Spleen (tissue), 11 donors: ENCODE results near the gene ANKRD44. TPM values are rescaled to one million over a fixed set of nuclear protein-coding genes. Genes with fewer than 3 reads are reported as not detected.

Source experiments
- DNase-seq: peaks from one replicate; pipeline ENCODE4 v3.0.0-alpha.2; 2020
- H3K27ac ChIP-seq, 8 donors: fragments of 200-600 bp; sonication (generic) in 7 of 8; 1 replicate in 4 of 8; 2 replicates in 4 of 8; pipeline versions ENCODE4 v1.5.0 to v1.8.0; 2016 to 2021; ENCODE audit warnings: inconsistent platforms in 4 of 8, mild to moderate bottlenecking in 4 of 8, moderate library complexity in 1 of 8
- H3K27me3 ChIP-seq, 7 donors: fragments of 200-600 bp; sonication (generic) in 6 of 7; replicated peaks in 1 of 7; 1 replicate in 4 of 7; 2 replicates in 3 of 7; pipeline versions ENCODE4 v1.5.0 to v1.8.0; 2016 to 2021; ENCODE audit warnings: inconsistent platforms in 3 of 7, mild to moderate bottlenecking in 1 of 7
- H3K36me3 ChIP-seq, 6 donors: fragments of 200-600 bp; sonication (generic) in 5 of 6; 1 replicate in 4 of 6; 2 replicates in 2 of 6; pipeline versions ENCODE4 v1.5.0 to v1.8.0; 2016 to 2021; ENCODE audit warnings: inconsistent platforms in 2 of 6
- H3K4me1 ChIP-seq, 6 donors: fragments of 200-600 bp; sonication (generic) in 5 of 6; 1 replicate in 3 of 6; 2 replicates in 3 of 6; pipeline versions ENCODE4 v1.5.0 to v1.8.0; 2016 to 2021; ENCODE audit warnings: inconsistent platforms in 3 of 6
- H3K4me3 ChIP-seq, 8 donors: fragments of 200-600 bp; sonication (generic) in 7 of 8; 1 replicate in 4 of 8; 2 replicates in 4 of 8; pipeline versions ENCODE4 v1.5.0 to v1.8.0; 2016 to 2021; ENCODE audit warnings: inconsistent platforms in 4 of 8, mild to moderate bottlenecking in 4 of 8, moderate library complexity in 2 of 8
- H3K9me3 ChIP-seq, 8 donors: fragments of 200-600 bp; sonication (generic) in 7 of 8; 1 replicate in 4 of 8; 2 replicates in 4 of 8; pipeline versions ENCODE4 v1.5.0 to v1.8.0; 2016 to 2021; ENCODE audit warnings: inconsistent platforms in 4 of 8
- POLR2A ChIP-seq, 3 donors: fragments of 450-650 bp; IDR thresholded peaks; one replicate each; pipeline ENCODE4 v1.5.1; 2017; ENCODE audit warnings: antibody characterized with exemption in 3 of 3, mild to moderate bottlenecking in 1 of 3
- POLR2AphosphoS5 ChIP-seq, 3 donors: sonication (generic); formaldehyde crosslinking; IDR thresholded peaks; one replicate each; pipeline ENCODE4 v1.5.1; 2017; ENCODE audit warnings: antibody characterized with exemption in 3 of 3
- WGBS, 5 donors: extraction: QIAGEN DNeasy Blood & Tissue Kit in 3 of 5; methylation state at CpG; one replicate each; pipeline versions ENCODE4 v1.1.5 to v1.1.7; 2013 to 2018; 5-methylcytosine and 5-hydroxymethylcytosine counted together
- intact Hi-C: fragments of 100-400 bp; cut with DNase I; formaldehyde crosslinking; loops from one replicate; pipeline ENCODE4 v1.15.0; 2023; ENCODE audit warnings: low total_unique reads
- polyA plus RNA-seq, 3 donors: library from polyadenylated mRNA; stranded (reverse); fragments of 200-250 nt; gene quantifications; one replicate each; pipeline ENCODE4 v1.2.1, GENCODE V29; 2013
- total RNA-seq, 7 donors: library from RNA; depleted of rRNA in 3 of 7; stranded (reverse); fragments of >200 nt in 3 of 7; fragmentation: NEBNext Ultra II Directional in 4 of 7; extraction: Animal tissue kit (Norgen Biotek cat#: 25700) in 4 of 7; gene quantifications; one replicate each; pipeline versions ENCODE4 v1.1.0 to v1.2.1, GENCODE V29; 2016 to 2021
- TF ChIP-seq, protein P1 (sequence below), 11 experiments: fragments of 200-600 bp in 7 of 11; fragments of 450-650 bp in 4 of 11; sonication (generic) in 4 of 11; IDR thresholded peaks in 8 of 11; conservative IDR thresholded peaks in 3 of 11; 1 replicate in 7 of 11; 2 replicates in 4 of 11; pipeline versions ENCODE4 v1.4.0 to v1.8.0; 2016 to 2021; ENCODE audit warnings: antibody characterized with exemption in 11 of 11, inconsistent platforms in 4 of 11, mild to moderate bottlenecking in 1 of 11
- donor health status: healthy with polysubstance abuse.
- donor health status: DM: no; HTN: no; CAD: no; lungs with moderate emphysema.
- donor health status: DM: no; HTN: no; CAD: no.
- donor health status: Bipolar disorder and iron deficiency.
- donor health status: healthy.
- donor health status: DM: no; HTN: no; CAD: no.
- donor health status: DM: yes; HTN: yes; CAD: no.

ANKRD44 gene
- total and polyA plus RNA-seq, 10 donors = 16.0 to 183 (median 140) TPM

DNA sequence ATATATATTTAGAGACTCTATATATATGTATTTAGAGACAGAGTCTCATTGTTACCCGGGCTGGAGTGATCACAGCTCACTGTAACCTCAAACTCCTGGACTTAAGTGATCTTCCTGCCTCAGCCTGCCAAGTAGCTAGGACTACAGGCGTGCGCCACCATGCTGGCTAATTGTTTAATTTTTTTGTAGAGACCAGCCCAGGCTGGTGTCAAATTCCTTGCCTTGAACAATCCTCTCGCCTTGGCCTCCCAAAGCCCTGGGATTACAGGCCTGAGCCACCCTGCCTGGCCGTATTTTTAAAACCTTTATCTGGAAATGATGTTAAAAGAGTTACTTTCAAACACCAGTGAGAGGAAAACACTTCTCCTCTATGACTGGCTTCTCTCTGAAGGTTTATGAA lies 353.1 kb downstream of the ANKRD44 start:
- Histone ChIP-seq H3K4me3 (no peak overlapping the region), H3K36me3 (no peaks in the 10 kb centered on the region), H3K27me3 (no peaks in the 10 kb centered on the region), H3K27ac (no peak overlapping the region), H3K4me1 (no peaks in the 10 kb centered on the region), H3K9me3 (no peaks in the 10 kb centered on the region)
- intact Hi-C loops = no loop called here
- TF ChIP-seq, protein P1, sequence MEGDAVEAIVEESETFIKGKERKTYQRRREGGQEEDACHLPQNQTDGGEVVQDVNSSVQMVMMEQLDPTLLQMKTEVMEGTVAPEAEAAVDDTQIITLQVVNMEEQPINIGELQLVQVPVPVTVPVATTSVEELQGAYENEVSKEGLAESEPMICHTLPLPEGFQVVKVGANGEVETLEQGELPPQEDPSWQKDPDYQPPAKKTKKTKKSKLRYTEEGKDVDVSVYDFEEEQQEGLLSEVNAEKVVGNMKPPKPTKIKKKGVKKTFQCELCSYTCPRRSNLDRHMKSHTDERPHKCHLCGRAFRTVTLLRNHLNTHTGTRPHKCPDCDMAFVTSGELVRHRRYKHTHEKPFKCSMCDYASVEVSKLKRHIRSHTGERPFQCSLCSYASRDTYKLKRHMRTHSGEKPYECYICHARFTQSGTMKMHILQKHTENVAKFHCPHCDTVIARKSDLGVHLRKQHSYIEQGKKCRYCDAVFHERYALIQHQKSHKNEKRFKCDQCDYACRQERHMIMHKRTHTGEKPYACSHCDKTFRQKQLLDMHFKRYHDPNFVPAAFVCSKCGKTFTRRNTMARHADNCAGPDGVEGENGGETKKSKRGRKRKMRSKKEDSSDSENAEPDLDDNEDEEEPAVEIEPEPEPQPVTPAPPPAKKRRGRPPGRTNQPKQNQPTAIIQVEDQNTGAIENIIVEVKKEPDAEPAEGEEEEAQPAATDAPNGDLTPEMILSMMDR (IDR thresholded peaks at IDR 0.05 in 8 of 11, conservative IDR thresholded peaks at IDR 0.05 in 3 of 11) = no peak
- no peak for TF ChIP-seq POLR2AphosphoS5 (IDR thresholded peaks at IDR 0.05)
- TF ChIP-seq POLR2A (IDR thresholded peaks at IDR 0.05) = no peak
- no peak for DNase-seq
- 94 to 98% (median 96%) methylated on average over 5 of the region's 5 CpGs for WGBS, 5 donors

DNA sequence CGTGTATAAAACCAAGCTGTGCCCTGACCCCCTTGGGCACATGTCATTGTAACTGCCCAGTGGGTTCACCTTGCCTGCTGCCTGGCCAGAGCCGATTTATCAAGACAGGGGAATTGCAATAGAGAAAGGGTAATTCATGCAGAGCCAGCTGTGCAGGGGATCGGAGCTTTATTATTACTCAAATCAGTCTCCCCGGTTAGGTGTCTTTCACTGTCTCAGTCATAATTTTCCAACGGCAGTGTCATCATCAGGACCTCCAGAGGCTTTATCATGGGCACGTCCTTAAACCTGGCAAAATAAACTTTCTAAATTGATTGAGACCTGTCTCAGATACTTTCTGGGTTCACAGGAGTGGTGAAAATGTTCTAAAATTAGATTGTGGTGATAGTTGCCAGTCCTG lies 354.5 kb downstream of the ANKRD44 start:
- no peaks in the 10 kb centered on the region for H3K9me3 ChIP-seq
- no peak overlapping the region for H3K4me3 ChIP-seq
- 70 to 86% (median 84%) methylated on average over 6 of the region's 6 CpGs for WGBS, 5 donors
- no peak for DNase-seq
- no peak overlapping the region for H3K27ac ChIP-seq
- TF ChIP-seq, protein P1 (IDR thresholded peaks at IDR 0.05 in 8 of 11, conservative IDR thresholded peaks at IDR 0.05 in 3 of 11) = no peak
- TF ChIP-seq POLR2AphosphoS5 (IDR thresholded peaks at IDR 0.05) = no peak
- TF ChIP-seq POLR2A (IDR thresholded peaks at IDR 0.05) = no peak
- intact Hi-C loops = no loop called here
- H3K27me3 ChIP-seq = no peaks in the 10 kb centered on the region
- H3K36me3 ChIP-seq = no peaks in the 10 kb centered on the region
- no peaks in the 10 kb centered on the region for H3K4me1 ChIP-seq

DNA sequence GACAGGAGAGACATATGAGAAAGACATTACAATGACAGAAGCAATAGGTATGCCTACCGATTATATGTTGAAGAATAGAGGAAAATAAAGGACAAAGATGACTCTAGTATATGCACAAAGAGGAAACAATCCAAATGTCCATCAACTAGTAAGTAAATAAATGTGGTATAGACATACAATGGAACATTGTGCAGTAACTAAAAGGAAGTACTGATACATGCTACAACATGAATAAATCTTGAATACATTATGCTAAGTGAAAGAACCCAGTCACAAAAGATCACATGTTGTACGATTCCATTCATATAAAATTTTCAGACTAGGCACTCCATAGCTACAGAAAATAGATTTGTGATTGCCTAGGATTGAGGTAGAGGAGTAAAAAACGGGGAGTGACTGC lies 355.5 kb downstream of the ANKRD44 start:
- no peak for DNase-seq
- H3K4me1 ChIP-seq = no peaks in the 10 kb centered on the region
- H3K27ac ChIP-seq = no peak overlapping the region
- H3K27me3 ChIP-seq = no peaks in the 10 kb centered on the region
- 59 to 84% (median 77%) methylated on average over 2 to 3 of the region's 3 CpGs for WGBS, 5 donors
- H3K36me3 ChIP-seq = no peaks in the 10 kb centered on the region
- no peaks in the 10 kb centered on the region for H3K9me3 ChIP-seq
- TF ChIP-seq, protein P1 (IDR thresholded peaks at IDR 0.05 in 8 of 11, conservative IDR thresholded peaks at IDR 0.05 in 3 of 11) = no peak
- TF ChIP-seq POLR2AphosphoS5 (IDR thresholded peaks at IDR 0.05) (no peak), POLR2A (IDR thresholded peaks at IDR 0.05) (no peak)
- intact Hi-C loops = no loop called here
- no peak overlapping the region for H3K4me3 ChIP-seq

DNA sequence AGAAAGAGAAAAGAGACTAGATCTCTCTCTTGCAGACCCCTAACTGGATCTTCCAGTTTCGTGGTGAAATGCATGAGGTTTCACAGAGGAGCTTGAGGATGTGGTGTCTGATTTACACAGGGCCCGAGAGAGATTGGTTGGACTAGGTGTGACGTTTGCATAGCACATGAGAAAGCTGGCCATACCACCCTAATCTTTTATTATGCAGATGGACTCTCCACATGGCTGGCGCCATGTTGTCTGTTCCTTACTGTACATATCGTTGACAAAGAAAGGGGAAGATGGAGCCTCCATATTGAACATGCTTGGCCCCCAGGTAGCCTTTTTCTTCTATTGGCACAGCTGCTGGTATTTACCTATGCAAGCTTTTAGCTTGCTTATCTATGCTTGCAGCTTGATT lies 356.6 kb downstream of the ANKRD44 start:
- Histone ChIP-seq H3K27ac (no peak overlapping the region), H3K4me1 (no peaks in the 10 kb centered on the region), H3K4me3 (no peak overlapping the region), H3K9me3 (no peaks in the 10 kb centered on the region), H3K27me3 (no peaks in the 10 kb centered on the region), H3K36me3 (no peaks in the 10 kb centered on the region)
- DNase-seq = no peak
- intact Hi-C loops = no loop called here
- WGBS, 5 donors = 85 to 93% (median 90%) methylated on average over 5 of the region's 5 CpGs
- TF ChIP-seq POLR2A (IDR thresholded peaks at IDR 0.05) = no peak

DNA sequence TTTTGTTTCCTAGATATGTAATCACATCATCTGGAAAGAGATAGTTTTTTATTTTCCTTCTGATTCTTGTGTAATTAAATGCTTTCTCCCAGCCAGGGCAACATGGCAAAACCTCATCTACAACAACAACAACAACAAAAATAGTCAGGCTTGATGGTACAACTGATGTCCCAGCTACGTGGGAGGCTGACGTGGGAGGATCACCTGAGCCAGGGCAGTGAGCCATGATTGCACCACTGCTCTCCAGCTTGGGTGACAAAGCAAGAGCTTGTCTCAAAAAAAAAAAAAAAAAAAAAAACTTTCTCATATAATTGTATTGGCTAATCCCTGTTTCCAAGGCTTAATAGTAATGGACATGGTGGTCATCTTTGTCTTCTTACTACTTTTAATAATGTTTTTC lies 357.6 kb downstream of the ANKRD44 start:
- intact Hi-C loops = no loop called here
- Histone ChIP-seq H3K4me1 (no peaks in the 10 kb centered on the region), H3K4me3 (no peak overlapping the region), H3K27me3 (no peaks in the 10 kb centered on the region), H3K27ac (no peak overlapping the region), H3K36me3 (no peaks in the 10 kb centered on the region), H3K9me3 (no peaks in the 10 kb centered on the region)
- no peak for DNase-seq
- no peak for TF ChIP-seq POLR2A (IDR thresholded peaks at IDR 0.05)
- no peak for TF ChIP-seq POLR2AphosphoS5 (IDR thresholded peaks at IDR 0.05)
- TF ChIP-seq, protein P1 (IDR thresholded peaks at IDR 0.05 in 8 of 11, conservative IDR thresholded peaks at IDR 0.05 in 3 of 11) = no peak
- WGBS, 5 donors = 74 to 93% (median 84%) methylated on average over 2 of the region's 2 CpGs
